Upper lobe of left lung (tissue), 4 donors: ENCODE results near the gene ZFP3.
"Not testable (repeated sequence)": the region's sequence is repeated elsewhere in the genome, so short reads cannot be mapped to it uniquely, and the experiment has no call there.

Source experiments
- CTCF ChIP-seq, 6 experiments: fragments of 450-650 bp in 4 of 6; fragments of 200-600 bp in 2 of 6; sonication (generic) in 2 of 6; IDR thresholded peaks; one replicate each; pipeline ENCODE4 v1.5.1; 2016 to 2019; ENCODE audit warnings: antibody characterized with exemption in 6 of 6
- EP300 ChIP-seq, 4 donors: sonication (generic); formaldehyde crosslinking; IDR thresholded peaks; one replicate each; pipeline ENCODE4 v1.5.1; 2017; ENCODE audit warnings: antibody characterized with exemption in 4 of 4, control low read depth in 2 of 4
- POLR2A ChIP-seq, 4 donors: fragments of 450-650 bp; IDR thresholded peaks; one replicate each; pipeline ENCODE4 v1.5.1; 2016 to 2017; ENCODE audit warnings: antibody characterized with exemption in 4 of 4, mild to moderate bottlenecking in 2 of 4
- POLR2AphosphoS5 ChIP-seq, 2 donors: sonication (generic); formaldehyde crosslinking; IDR thresholded peaks; one replicate each; pipeline ENCODE4 v1.5.1; 2017; ENCODE audit warnings: antibody characterized with exemption in 2 of 2

GRCh38 chr17:5135131-5135712, 57.0 kb downstream of the ZFP3 start:
- TF ChIP-seq POLR2AphosphoS5, CTCF, POLR2A, EP300 (IDR thresholded peaks at IDR 0.05): not testable (repeated sequence)
